Endothelial cell of umbilical vein (primary cell): ENCODE data around the gene C2orf42. TPM values are rescaled to one million over a fixed set of nuclear protein-coding genes. Genes with fewer than 3 reads are reported as not detected.

Experiments used
- BruUV-seq: library from RNA; stranded (reverse); fragments of 400-500 nt; replicated peaks from 2 replicates; lab custom pipeline; 2021; lab: Mats Ljungman, UMichigan
- CTCF ChIA-PET: fragments of 300-600, 350-600 bp; sonication (Branson Sonifier 250); formaldehyde crosslinking; loops from one replicate; lab custom pipeline; 2021; ENCODE audit warnings: antibody characterized with exemption, inconsistent platforms; lab: Charles Lee
- POLR2A ChIA-PET: fragments of 300-600, 350-600 bp; sonication (Branson Sonifier 250); formaldehyde crosslinking; loops from one replicate; lab custom pipeline; 2021; ENCODE audit warnings: antibody characterized with exemption, inconsistent platforms; lab: Charles Lee
- DNase-seq: peaks from one replicate; pipeline ENCODE4 v3.0.0-alpha.2; 2011; ENCODE audit warnings: low read depth, low spot score
- FAIRE-seq: peaks from 2 replicates; lab custom pipeline; 2011; peaks lifted over from hg19 to GRCh38; lab: Jason Lieb, UNC
- H2AFZ ChIP-seq: 2 replicates; pipeline ENCODE4 v1.6.0; 2012; ENCODE audit warnings: low read depth, low read length, control low read depth, inconsistent platforms
- H3K27ac ChIP-seq: 2 replicates; pipeline ENCODE4 v1.5.1; 2011; ENCODE audit warnings: low read depth, mild to moderate bottlenecking, control low read depth, low read length, moderate library complexity; ENCODE audit not compliant: insufficient read depth
- H3K27me3 ChIP-seq, 2 experiments: 2 replicates each; pipeline versions ENCODE4 v1.6.0 to v1.6.1; 2011; ENCODE audit warnings: low read length in 2 of 2, mixed read lengths in 1 of 2; ENCODE audit not compliant: control insufficient read depth in 2 of 2, insufficient read depth in 2 of 2
- H3K36me3 ChIP-seq, 2 experiments: 2 replicates in 1 of 2; 3 replicates in 1 of 2; pipeline ENCODE4 v1.5.1; 2011; ENCODE audit warnings: low read length in 2 of 2, mild to moderate bottlenecking in 1 of 2, moderate library complexity in 1 of 2; ENCODE audit not compliant: control insufficient read depth in 2 of 2, insufficient read depth in 2 of 2; ENCODE audit errors: extremely low read depth in 1 of 2
- H3K4me1 ChIP-seq: 3 replicates; pipeline ENCODE4 v1.5.1; 2011; ENCODE audit warnings: mild to moderate bottlenecking, low read length; ENCODE audit not compliant: control insufficient read depth, insufficient read depth; ENCODE audit errors: extremely low read depth
- H3K4me2 ChIP-seq: 2 replicates; pipeline ENCODE4 v1.6.1; 2011; ENCODE audit warnings: low read length, control low read depth, mixed read lengths; ENCODE audit not compliant: insufficient read depth
- H3K4me3 ChIP-seq, 3 experiments: fragments of 200-600 bp in 1 of 3; sonication (generic), shearing (Covaris generic) in 1 of 3; replicated peaks in 1 of 3; 2 replicates each; pipeline ENCODE4 v1.5.1; 2011 to 2016; ENCODE audit warnings: control low read depth in 3 of 3, low read length in 3 of 3, mild to moderate bottlenecking in 2 of 3, inconsistent platforms in 1 of 3, low read depth in 1 of 3, moderate library complexity in 1 of 3; ENCODE audit not compliant: insufficient read depth in 1 of 3
- H3K79me2 ChIP-seq: 2 replicates; pipeline ENCODE4 v1.6.0; 2012; ENCODE audit warnings: low read length, inconsistent platforms; ENCODE audit not compliant: control insufficient read depth, insufficient read depth
- H3K9ac ChIP-seq: replicated peaks from 2 replicates; pipeline ENCODE3; 2011; ENCODE audit warnings: low read length, control low read depth; ENCODE audit not compliant: insufficient read depth; ENCODE audit errors: extremely low read depth
- H3K9me1 ChIP-seq: replicated peaks from 3 replicates; pipeline ENCODE4 v1.6.0; 2011; ENCODE audit warnings: mild to moderate bottlenecking, low read length; ENCODE audit not compliant: control insufficient read depth, insufficient read depth; ENCODE audit errors: extremely low read depth
- H3K9me3 ChIP-seq: replicated peaks from 2 replicates; pipeline ENCODE4 v1.5.1; 2012; ENCODE audit warnings: low read length, inconsistent platforms; ENCODE audit not compliant: control insufficient read depth, insufficient read depth
- H4K20me1 ChIP-seq: replicated peaks from 2 replicates; pipeline ENCODE3; 2011; ENCODE audit warnings: mild to moderate bottlenecking, low read length; ENCODE audit not compliant: control insufficient read depth, insufficient read depth; ENCODE audit errors: extremely low read depth
- CTCF ChIP-seq, 2 donors: IDR thresholded peaks; 1 replicate in 1 of 2; 2 replicates in 1 of 2; pipeline ENCODE4 v1.5.1; 2011; ENCODE audit warnings: low read length in 2 of 2, mild to moderate bottlenecking in 2 of 2, moderate library complexity in 2 of 2, control low read depth in 1 of 2, inconsistent platforms in 1 of 2, low read depth in 1 of 2; ENCODE audit not compliant: insufficient read depth in 1 of 2; ENCODE audit errors: extremely low read depth in 1 of 2
- EZH2 ChIP-seq: IDR thresholded peaks from 2 replicates; pipeline ENCODE4 v1.6.1; 2012; ENCODE audit warnings: borderline replicate concordance, low read depth, mild to moderate bottlenecking, moderate library complexity, low read length, inconsistent platforms; ENCODE audit not compliant: severe bottlenecking
- FOS ChIP-seq: IDR thresholded peaks from 2 replicates; pipeline ENCODE4 v1.6.1; 2011; ENCODE audit warnings: mild to moderate bottlenecking, low read length, moderate library complexity, borderline replicate concordance; ENCODE audit not compliant: insufficient read depth
- GATA2 ChIP-seq: IDR thresholded peaks from 2 replicates; pipeline ENCODE4 v1.7.0; 2011; ENCODE audit warnings: low read depth, mild to moderate bottlenecking, moderate library complexity, mixed read lengths, low read length; ENCODE audit not compliant: insufficient read length, insufficient read depth
- JUN ChIP-seq: IDR thresholded peaks from 2 replicates; pipeline ENCODE4 v1.6.1; 2011; ENCODE audit warnings: borderline replicate concordance, low read depth; ENCODE audit not compliant: insufficient read length, insufficient read depth
- MAX ChIP-seq: IDR thresholded peaks from 2 replicates; pipeline ENCODE4 v1.6.1; 2011; ENCODE audit not compliant: insufficient read depth, insufficient read length
- MYC ChIP-seq: IDR thresholded peaks from one replicate; pipeline ENCODE4 v1.6.1; 2011; ENCODE audit warnings: mild to moderate bottlenecking, low read depth, low read length
- POLR2A ChIP-seq: IDR thresholded peaks from 2 replicates; pipeline ENCODE4 v1.6.1; 2012; ENCODE audit warnings: low read depth, mild to moderate bottlenecking, control low read depth, low read length
- POLR2AphosphoS5 ChIP-seq: IDR thresholded peaks from 2 replicates; pipeline ENCODE4 v1.6.1; 2012; ENCODE audit warnings: low read depth, mild to moderate bottlenecking, control low read depth, low read length, moderate library complexity; ENCODE audit not compliant: insufficient read depth
- dilution Hi-C: fragments of 300-500 bp; cut with MboI; formaldehyde crosslinking; loops from one replicate; pipeline ENCODE4 v1.15.0; 2019; ENCODE audit warnings: low sequenced_read_pairs; ENCODE audit not compliant: extremely low pct_ligation_motif_present
- intact Hi-C: fragments of 100-400 bp; cut with micrococcal nuclease; formaldehyde crosslinking; loops from one replicate; pipeline ENCODE4 v1.10.0; 2022
- polyA plus RNA-seq, 4 experiments: library from polyadenylated mRNA; depleted of rRNA in 3 of 4; stranded (reverse) in 3 of 4; unstranded in 1 of 4; fragments of >200 nt; gene quantifications; 2 replicates each; pipeline versions ENCODE4 v1.2.1 to v1.2.3, GENCODE V29; 2011 to 2012; ENCODE audit warnings: missing spikeins in 1 of 4
- total RNA-seq: library from RNA; stranded (reverse); gene quantifications from 2 replicates; pipeline ENCODE4 v1.2.3, GENCODE V29; 2021

C2orf42 gene
- total and polyA plus RNA-seq, 2 donors (not counting 3 experiments of a cell fraction or from before 2014, with no cell fraction given), result 7.9 to 13.1 TPM

- CTCF ChIA-PET, result no interaction called here
- TF ChIP-seq POLR2AphosphoS5 (no peak), FOS (no peak), MYC (no peak), GATA2 (no peak), POLR2A (no peak), MAX (no peak), CTCF (IDR thresholded peaks at IDR 0.05; ENCODE audit: extremely low read depth in 1 of 2, insufficient read depth in 1 of 2, low read depth in 1 of 2, low read length in 2 of 2) (no peak), EZH2 (no peak), JUN (no peak)
- no peak overlapping the region for H2AFZ ChIP-seq
- BruUV-seq, result no TSS peak
- H3K36me3 ChIP-seq, result no peaks in the 10 kb centered on the region
- H4K20me1 ChIP-seq, result no peaks in the 10 kb centered on the region
- dilution Hi-C loops, result no loop called here
- POLR2A ChIA-PET, result no interaction called here
- FAIRE-seq, result no peak
- no peak overlapping the region for H3K4me2 ChIP-seq
- no peaks in the 10 kb centered on the region for H3K9me1 ChIP-seq
- no peaks in the 10 kb centered on the region for H3K4me1 ChIP-seq
- no peaks in the 10 kb centered on the region for H3K79me2 ChIP-seq
- no peak overlapping the region for H3K9ac ChIP-seq
- intact Hi-C loops, result no loop called here
- no peak overlapping the region for H3K27ac ChIP-seq
- H3K27me3 ChIP-seq, result no peaks in the 10 kb centered on the region
- no peak for DNase-seq
- no peaks in the 10 kb centered on the region for H3K9me3 ChIP-seq
- no peak overlapping the region for H3K4me3 ChIP-seq
Measured at GRCh38 chr2:70204452-70204851, 13.6 kb upstream of the C2orf42 start.
